ENCODE data around the gene SLK. TPM values are rescaled to one million over a fixed set of nuclear protein-coding genes. Genes with fewer than 3 reads are reported as not detected.

The SLK gene
- total RNA-seq, 1 experiment from 2014 or later, result 40.8 TPM

GRCh38 chr10:104029521-104029860 lies 62.6 kb downstream of the SLK start:
- TF ChIP-seq REST (IDR thresholded peaks at IDR 0.05; ENCODE audit: insufficient read depth in 1 of 2, low read depth in 2 of 2, low read length in 1 of 2), result no peak
- no peak for TF ChIP-seq TCF7L2 (IDR thresholded peaks at IDR 0.05; ENCODE audit: low read depth, low read length)
- TF ChIP-seq, protein P1, sequence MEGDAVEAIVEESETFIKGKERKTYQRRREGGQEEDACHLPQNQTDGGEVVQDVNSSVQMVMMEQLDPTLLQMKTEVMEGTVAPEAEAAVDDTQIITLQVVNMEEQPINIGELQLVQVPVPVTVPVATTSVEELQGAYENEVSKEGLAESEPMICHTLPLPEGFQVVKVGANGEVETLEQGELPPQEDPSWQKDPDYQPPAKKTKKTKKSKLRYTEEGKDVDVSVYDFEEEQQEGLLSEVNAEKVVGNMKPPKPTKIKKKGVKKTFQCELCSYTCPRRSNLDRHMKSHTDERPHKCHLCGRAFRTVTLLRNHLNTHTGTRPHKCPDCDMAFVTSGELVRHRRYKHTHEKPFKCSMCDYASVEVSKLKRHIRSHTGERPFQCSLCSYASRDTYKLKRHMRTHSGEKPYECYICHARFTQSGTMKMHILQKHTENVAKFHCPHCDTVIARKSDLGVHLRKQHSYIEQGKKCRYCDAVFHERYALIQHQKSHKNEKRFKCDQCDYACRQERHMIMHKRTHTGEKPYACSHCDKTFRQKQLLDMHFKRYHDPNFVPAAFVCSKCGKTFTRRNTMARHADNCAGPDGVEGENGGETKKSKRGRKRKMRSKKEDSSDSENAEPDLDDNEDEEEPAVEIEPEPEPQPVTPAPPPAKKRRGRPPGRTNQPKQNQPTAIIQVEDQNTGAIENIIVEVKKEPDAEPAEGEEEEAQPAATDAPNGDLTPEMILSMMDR (IDR thresholded peaks at IDR 0.05), result no peak
- no peak for TF ChIP-seq SIN3A (IDR thresholded peaks at IDR 0.05; ENCODE audit: borderline replicate concordance, insufficient read depth, low read depth, low read length)
- no peak for TF ChIP-seq POLR2AphosphoS5 (IDR thresholded peaks at IDR 0.05; ENCODE audit: low read depth, low read length)
- no peaks in the 10 kb centered on the region for H3K9me3 ChIP-seq (ENCODE audit: control insufficient read depth, insufficient read depth, low read depth, low read length)
- in situ Hi-C loops (cut with HindIII; ENCODE audit: low pct_unique_long_range_greater_than_20kb, low sequenced_read_pairs), result no loop called here
- BruUV-seq (replicated peaks), result no TSS peak
- DNase-seq (ENCODE audit: low read depth, low spot score) (no peak), ATAC-seq (no peak)
- POLR2A ChIA-PET, result no interaction called here
- CTCF ChIA-PET, result interaction anchor here (0.7 to 0.8 kb wide), 2 partner anchors 101 to 142 kb away, joined by 3 to 4 read pairs; no protein-coding TSS in a partner anchor
- H3K27ac ChIP-seq (ENCODE audit: low read length), result no peak overlapping the region
- H3K27me3 ChIP-seq (ENCODE audit: control insufficient read depth, insufficient read depth, low read length), result no peaks in the 10 kb centered on the region
- intact Hi-C loops (cut with micrococcal nuclease; ENCODE audit: unreplicated experiment), result loop anchor here (5.0 kb wide), 1 partner anchor 142 kb away; no protein-coding TSS in a partner anchor
- H3K4me1 ChIP-seq (ENCODE audit: control insufficient read depth, insufficient read depth, low read length), result no peaks in the 10 kb centered on the region
- H3K4me3 ChIP-seq (ENCODE audit: low read depth in 2 of 2, low read length in 2 of 2), result no peak overlapping the region
- peaks cover 17% of the 10 kb centered on the region for H3K36me3 ChIP-seq (ENCODE audit: control insufficient read depth, insufficient read depth, low read length)

GRCh38 chr10:104031631-104032030 lies 64.7 kb downstream of the SLK start:
- peaks cover 3% of the 10 kb centered on the region; the same call in 1 of the 2 replicates for H3K36me3 ChIP-seq (ENCODE audit: control insufficient read depth, insufficient read depth, low read length)
- no peaks in the 10 kb centered on the region for H3K27me3 ChIP-seq (ENCODE audit: control insufficient read depth, insufficient read depth, low read length)
- H3K4me1 ChIP-seq (ENCODE audit: control insufficient read depth, insufficient read depth, low read length), result no peaks in the 10 kb centered on the region
- intact Hi-C loops (cut with micrococcal nuclease; ENCODE audit: unreplicated experiment) (no loop called here), in situ Hi-C loops (cut with HindIII; ENCODE audit: low pct_unique_long_range_greater_than_20kb, low sequenced_read_pairs) (no loop called here)
- POLR2A ChIA-PET, result interaction anchor here (0.6 kb wide), 1 partner anchor 56 kb away, joined by 7 read pairs; no protein-coding TSS in a partner anchor
- TF ChIP-seq SIN3A (IDR thresholded peaks at IDR 0.05; ENCODE audit: borderline replicate concordance, insufficient read depth, low read depth, low read length) (no peak), REST (IDR thresholded peaks at IDR 0.05; ENCODE audit: insufficient read depth in 1 of 2, low read depth in 2 of 2, low read length in 1 of 2) (no peak), TCF7L2 (IDR thresholded peaks at IDR 0.05; ENCODE audit: low read depth, low read length) (no peak), POLR2AphosphoS5 (IDR thresholded peaks at IDR 0.05; ENCODE audit: low read depth, low read length) (no peak)
- TF ChIP-seq, protein P1 (IDR thresholded peaks at IDR 0.05), result no peak
- H3K9me3 ChIP-seq (ENCODE audit: control insufficient read depth, insufficient read depth, low read depth, low read length), result no peaks in the 10 kb centered on the region
- no peak for DNase-seq (ENCODE audit: low read depth, low spot score)
- H3K27ac ChIP-seq (ENCODE audit: low read length), result no peak overlapping the region
- BruUV-seq (replicated peaks), result no TSS peak
- no peak overlapping the region for H3K4me3 ChIP-seq (ENCODE audit: low read depth in 2 of 2, low read length in 2 of 2)
- CTCF ChIA-PET, result no interaction called here
- ATAC-seq, result no peak

Measured in Panc1 (cell line).